Body of pancreas (tissue), 4 donors: ENCODE results near the gene SUPT3H. TPM values are rescaled to one million over a fixed set of nuclear protein-coding genes. Genes with fewer than 3 reads are reported as not detected.

Source experiments
- ATAC-seq: fragments of 150-250 bp; one replicate; pipeline ENCODE4 v1.9.1; 2016
- DNase-seq, 4 donors: peaks; one replicate each; pipeline ENCODE4 v3.0.0-alpha.2; 2019
- H3K27ac ChIP-seq, 4 donors: fragments of 200-600 bp; sonication (generic); 1 replicate in 3 of 4; 2 replicates in 1 of 4; pipeline versions ENCODE4 v1.5.1 to v1.6.1; 2016 to 2019; ENCODE audit warnings: mild to moderate bottlenecking in 1 of 4, mixed read lengths in 1 of 4, moderate library complexity in 1 of 4
- H3K27me3 ChIP-seq, 2 donors: fragments of 200-600 bp; sonication (generic); one replicate each; pipeline ENCODE4 v1.6.0; 2016; ENCODE audit warnings: mild to moderate bottlenecking in 1 of 2
- H3K36me3 ChIP-seq, 2 donors: fragments of 200-600 bp; sonication (generic); replicated peaks in 1 of 2; 2 replicates each; pipeline ENCODE4 v1.5.1; 2016; ENCODE audit warnings: low read depth in 2 of 2; ENCODE audit not compliant: insufficient read depth in 1 of 2
- H3K4me1 ChIP-seq: fragments of 200-600 bp; sonication (generic); one replicate; pipeline ENCODE4 v1.6.0; 2016
- H3K4me3 ChIP-seq, 2 donors: fragments of 200-600 bp; sonication (generic); 1 replicate in 1 of 2; 2 replicates in 1 of 2; pipeline ENCODE4 v1.5.1; 2016 to 2019
- H3K9me3 ChIP-seq, 3 donors: fragments of 200-600 bp; sonication (generic); 1 replicate in 2 of 3; 2 replicates in 1 of 3; pipeline ENCODE4 v1.5.1; 2016
- CTCF ChIP-seq, 7 experiments: fragments of 450-650 bp in 4 of 7; fragments of 200-600 bp in 3 of 7; sonication (generic) in 3 of 7; IDR thresholded peaks; one replicate each; pipeline ENCODE4 v1.5.1; 2016 to 2019; ENCODE audit warnings: antibody characterized with exemption in 7 of 7
- POLR2A ChIP-seq, 3 donors: fragments of 450-650 bp; IDR thresholded peaks; one replicate each; pipeline ENCODE4 v1.6.1; 2016; ENCODE audit warnings: antibody characterized with exemption in 3 of 3, mild to moderate bottlenecking in 2 of 3
- whole genome bisulfite sequencing, 2 donors: methylation state at CpG; one replicate each; pipeline ENCODE4 v1.1.5; 2017; 5-methylcytosine and 5-hydroxymethylcytosine counted together
- intact Hi-C: fragments of 100-400 bp; cut with DNase I; formaldehyde crosslinking; loops from one replicate; pipeline ENCODE4 v1.15.1; 2023
- total RNA-seq, 2 donors: library from RNA; depleted of rRNA; stranded (reverse); fragments of >200 nt; gene quantifications; one replicate each; pipeline ENCODE4 v1.1.0, GENCODE V29; 2016

SUPT3H gene
- total RNA-seq, 2 donors from 2014 or later = 4.9 to 6.7 TPM

DNA sequence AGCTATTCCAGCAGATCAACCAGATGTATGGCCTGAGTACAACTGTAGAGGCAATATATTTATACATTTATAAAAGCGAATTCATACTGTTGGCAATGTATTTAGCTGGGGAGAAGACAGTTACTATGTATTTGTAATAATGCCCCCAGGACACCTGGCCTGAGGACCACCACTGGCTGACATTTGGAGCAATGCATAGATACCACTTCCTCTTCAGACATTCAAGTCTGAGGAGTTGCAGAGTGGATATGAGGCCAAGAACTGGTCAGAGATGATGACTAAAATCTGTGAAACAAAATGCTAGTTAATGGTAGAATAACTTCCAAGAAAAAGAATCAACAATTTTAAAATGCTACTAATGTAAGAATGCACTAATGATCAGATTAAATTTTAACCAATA lies 527.9 kb downstream of the SUPT3H start:
- WGBS, 2 donors = 84 to 87% methylated on average over 1 of the region's 1 CpG
- ATAC-seq (no peak), DNase-seq (no peak)
- Histone ChIP-seq H3K36me3 (no peaks in the 10 kb centered on the region), H3K4me3 (no peak overlapping the region), H3K27ac (no peak overlapping the region), H3K4me1 (no peaks in the 10 kb centered on the region), H3K27me3 (no peaks in the 10 kb centered on the region), H3K9me3 (no peaks in the 10 kb centered on the region)
- TF ChIP-seq CTCF (IDR thresholded peaks at IDR 0.05) (no peak), POLR2A (IDR thresholded peaks at IDR 0.05) (no peak)
- intact Hi-C loops = no loop called here

DNA sequence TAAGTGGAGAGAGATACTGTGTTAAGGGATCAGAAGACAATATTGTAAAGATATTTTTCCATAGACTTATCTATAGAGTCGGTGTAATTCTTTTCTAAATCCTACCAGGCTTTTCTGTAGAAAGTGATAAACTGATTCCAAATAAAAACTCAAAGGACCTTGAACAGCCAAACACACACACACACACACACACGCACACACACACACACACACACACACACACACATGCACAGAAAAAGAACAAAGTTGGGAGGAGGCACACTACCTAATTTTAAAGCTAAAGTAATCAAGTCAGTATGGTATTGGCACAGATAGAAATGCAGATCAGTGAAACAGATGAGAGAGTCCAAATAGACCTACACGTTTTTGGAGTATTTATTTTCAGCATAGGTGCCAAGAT lies 534.0 kb downstream of the SUPT3H start:
- Histone ChIP-seq H3K27me3 (no peaks in the 10 kb centered on the region), H3K4me1 (no peaks in the 10 kb centered on the region), H3K27ac (no peak overlapping the region), H3K36me3 (no peaks in the 10 kb centered on the region), H3K9me3 (no peaks in the 10 kb centered on the region), H3K4me3 (no peak overlapping the region)
- 22 to 35% methylated on average over 3 of the region's 3 CpGs for WGBS, 2 donors
- TF ChIP-seq POLR2A (IDR thresholded peaks at IDR 0.05) (no peak), CTCF (IDR thresholded peaks at IDR 0.05) (no peak)
- no peak for ATAC-seq
- no peak for DNase-seq
- intact Hi-C loops = no loop called here

- H3K9me3 ChIP-seq = no peaks in the 10 kb centered on the region
- ATAC-seq = no peak
- DNase-seq = no peak
- TF ChIP-seq CTCF (IDR thresholded peaks at IDR 0.05) = no peak
- no peak for TF ChIP-seq POLR2A (IDR thresholded peaks at IDR 0.05)
- H3K27me3 ChIP-seq = no peaks in the 10 kb centered on the region
- H3K36me3 ChIP-seq = no peaks in the 10 kb centered on the region
- no peak overlapping the region for H3K27ac ChIP-seq
- whole genome bisulfite sequencing, 2 donors = 89 to 94% methylated on average over 3 of the region's 3 CpGs
- intact Hi-C loops = no loop called here
- H3K4me3 ChIP-seq = no peak overlapping the region
- no peaks in the 10 kb centered on the region for H3K4me1 ChIP-seq
Measured at GRCh38 chr6:44842616-44843015, 535.1 kb downstream of the SUPT3H start.

DNA sequence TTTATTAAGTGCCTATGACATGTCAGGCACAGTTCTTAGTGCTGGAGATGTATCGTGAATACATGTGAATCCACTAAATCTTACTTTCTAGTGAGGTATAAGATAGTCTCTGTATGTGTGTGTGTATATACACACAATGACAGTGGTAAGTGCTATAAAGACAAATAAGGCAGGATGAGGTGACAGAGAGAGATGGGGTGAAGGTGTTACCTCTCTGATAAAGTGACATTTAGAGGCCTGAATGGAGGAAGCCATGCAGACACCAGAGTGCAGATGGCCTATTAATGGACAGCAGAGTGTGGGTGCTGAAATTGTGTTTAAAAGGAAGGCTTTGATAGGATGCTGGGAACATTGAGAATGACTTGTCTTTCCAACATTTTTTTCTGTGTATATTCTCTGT lies 535.9 kb downstream of the SUPT3H start:
- Histone ChIP-seq H3K4me1 (no peaks in the 10 kb centered on the region), H3K9me3 (no peaks in the 10 kb centered on the region), H3K27me3 (no peaks in the 10 kb centered on the region), H3K4me3 (no peak overlapping the region), H3K27ac (no peak overlapping the region), H3K36me3 (no peaks in the 10 kb centered on the region)
- no peak for ATAC-seq
- TF ChIP-seq POLR2A (IDR thresholded peaks at IDR 0.05) = no peak
- no peak for TF ChIP-seq CTCF (IDR thresholded peaks at IDR 0.05)
- WGBS, 2 donors = 88 to 100% methylated on average over 1 of the region's 1 CpG
- no peak for DNase-seq
- intact Hi-C loops = no loop called here

DNA sequence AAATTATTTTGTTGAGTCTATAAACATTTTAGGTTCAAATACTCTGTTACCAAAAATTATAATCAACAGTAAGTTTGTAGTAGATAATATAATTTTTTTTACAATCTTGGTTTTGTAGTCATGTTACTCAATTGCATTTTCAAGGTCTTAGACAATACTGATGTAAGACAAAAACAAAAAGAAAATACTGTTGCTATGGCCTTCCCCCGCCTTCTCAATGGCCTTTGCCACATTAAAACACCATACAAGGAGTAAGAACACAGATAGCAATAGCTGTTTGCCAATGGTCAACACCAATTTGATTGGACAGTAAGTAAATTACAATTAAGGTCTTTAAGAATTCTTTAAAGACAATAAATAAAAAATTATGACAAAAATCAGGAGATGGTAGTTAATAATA lies 540.0 kb downstream of the SUPT3H start:
- intact Hi-C loops = no loop called here
- 93 to 96% methylated on average over 1 of the region's 1 CpG for WGBS, 2 donors

More for the DNA sequence above, 540.0 kb downstream of the SUPT3H start:
- Histone ChIP-seq H3K36me3 (no peaks in the 10 kb centered on the region), H3K27ac (no peak overlapping the region), H3K4me3 (no peak overlapping the region), H3K27me3 (no peaks in the 10 kb centered on the region), H3K4me1 (no peaks in the 10 kb centered on the region), H3K9me3 (no peaks in the 10 kb centered on the region)
- no peak for ATAC-seq
- no peak for TF ChIP-seq CTCF (IDR thresholded peaks at IDR 0.05)
- no peak for TF ChIP-seq POLR2A (IDR thresholded peaks at IDR 0.05)
- no peak for DNase-seq
